H9 (cell line): ENCODE results near the gene STX7. TPM values are rescaled to one million over a fixed set of nuclear protein-coding genes. Genes with fewer than 3 reads are reported as not detected.

Experiments
- DNase-seq: peaks from one replicate; pipeline ENCODE4 v3.0.0-alpha.2; 2017
- H2AFZ ChIP-seq: one replicate; pipeline ENCODE4 v1.6.1; 2013; ENCODE audit warnings: mild to moderate bottlenecking, low read length, control low read depth, moderate library complexity
- H2AK5ac ChIP-seq: 2 replicates; pipeline ENCODE4 v1.6.1; 2013; ENCODE audit warnings: low read length, control low read depth, mixed read lengths; ENCODE audit not compliant: insufficient read length
- H2BK120ac ChIP-seq: one replicate; pipeline ENCODE4 v1.6.1; 2013; ENCODE audit warnings: low read depth, mild to moderate bottlenecking, low read length, control low read depth, inconsistent platforms; ENCODE audit not compliant: poor library complexity, severe bottlenecking
- H2BK12ac ChIP-seq: 2 replicates; pipeline ENCODE4 v1.6.1; 2013; ENCODE audit warnings: low read length, control low read depth, mixed read lengths, low read depth; ENCODE audit not compliant: insufficient read length
- H2BK15ac ChIP-seq: 2 replicates; pipeline ENCODE4 v1.6.1; 2013; ENCODE audit warnings: low read depth, low read length, control low read depth
- H2BK20ac ChIP-seq: one replicate; pipeline ENCODE4 v1.6.1; 2013; ENCODE audit warnings: low read depth, mild to moderate bottlenecking, low read length, control low read depth, inconsistent platforms; ENCODE audit not compliant: poor library complexity, severe bottlenecking
- H2BK5ac ChIP-seq: 2 replicates; pipeline ENCODE4 v1.6.1; 2013; ENCODE audit warnings: low read length, control low read depth, mixed read lengths; ENCODE audit not compliant: insufficient read length
- H3K14ac ChIP-seq: 2 replicates; pipeline ENCODE4 v1.6.1; 2013; ENCODE audit warnings: low read length, control low read depth; ENCODE audit not compliant: insufficient read depth
- H3K18ac ChIP-seq: 2 replicates; pipeline ENCODE4 v1.6.1; 2013; ENCODE audit warnings: low read depth, mild to moderate bottlenecking, mixed read lengths, low read length, control low read depth; ENCODE audit not compliant: insufficient read length
- H3K23ac ChIP-seq: 2 replicates; pipeline ENCODE4 v1.6.1; 2013; ENCODE audit warnings: low read length, control low read depth, mixed read lengths, low read depth; ENCODE audit not compliant: insufficient read length
- H3K23me2 ChIP-seq: 2 replicates; pipeline ENCODE4 v1.6.1; 2013; ENCODE audit warnings: low read depth, mild to moderate bottlenecking, mixed read lengths, low read length, control low read depth; ENCODE audit not compliant: insufficient read length, poor library complexity, severe bottlenecking
- H3K27ac ChIP-seq: 2 replicates; pipeline ENCODE4 v1.5.1; 2013; ENCODE audit warnings: low read length, control low read depth, mixed read lengths, low read depth; ENCODE audit not compliant: insufficient read length
- H3K27me3 ChIP-seq: 2 replicates; pipeline ENCODE4 v1.6.1; 2013; ENCODE audit warnings: low read length, control low read depth, inconsistent platforms; ENCODE audit not compliant: insufficient read depth
- H3K4ac ChIP-seq: 2 replicates; pipeline ENCODE4 v1.6.1; 2013; ENCODE audit warnings: low read depth, mild to moderate bottlenecking, control low read depth, inconsistent platforms, low read length, moderate library complexity
- H3K4me1 ChIP-seq: 2 replicates; pipeline ENCODE4 v1.6.1; 2013; ENCODE audit warnings: low read length, control low read depth, inconsistent platforms; ENCODE audit not compliant: insufficient read depth
- H3K4me2 ChIP-seq: 2 replicates; pipeline ENCODE4 v1.6.1; 2013; ENCODE audit warnings: low read length, control low read depth, mixed read lengths; ENCODE audit not compliant: insufficient read length, insufficient read depth
- H3K56ac ChIP-seq: 2 replicates; pipeline ENCODE4 v1.6.1; 2013; ENCODE audit warnings: low read depth, mild to moderate bottlenecking, mixed read lengths, low read length, control low read depth; ENCODE audit not compliant: insufficient read length
- H3K79me1 ChIP-seq: 2 replicates; pipeline ENCODE4 v1.6.1; 2013; ENCODE audit warnings: low read depth, mild to moderate bottlenecking, moderate library complexity, low read length, control low read depth, inconsistent platforms; ENCODE audit not compliant: insufficient read depth, poor library complexity, severe bottlenecking
- H3K79me2 ChIP-seq: 2 replicates; pipeline ENCODE4 v1.6.1; 2013; ENCODE audit warnings: low read length, control low read depth, inconsistent platforms; ENCODE audit not compliant: insufficient read depth
- H3K9ac ChIP-seq: 2 replicates; pipeline ENCODE4 v1.6.1; 2013; ENCODE audit warnings: low read length, control low read depth, mixed read lengths; ENCODE audit not compliant: insufficient read length; ENCODE audit errors: extremely low read depth
- H3K9me3 ChIP-seq: one replicate; pipeline ENCODE4 v1.6.1; 2013; ENCODE audit warnings: low read depth, low read length, inconsistent platforms; ENCODE audit not compliant: control insufficient read depth
- H3T11ph ChIP-seq: one replicate; pipeline ENCODE4 v1.6.1; 2013; ENCODE audit warnings: mild to moderate bottlenecking, low read length, control low read depth, inconsistent platforms
- H4K20me1 ChIP-seq: one replicate; pipeline ENCODE4 v1.6.1; 2013; ENCODE audit not compliant: control insufficient read depth, insufficient read length, insufficient read depth
- H4K5ac ChIP-seq: 2 replicates; pipeline ENCODE4 v1.6.1; 2013; ENCODE audit warnings: low read depth, mild to moderate bottlenecking, mixed read lengths, low read length, control low read depth; ENCODE audit not compliant: insufficient read length
- H4K8ac ChIP-seq: replicated peaks from 2 replicates; pipeline ENCODE4 v1.6.1; 2013; ENCODE audit warnings: low read length, control low read depth, mixed read lengths, low read depth; ENCODE audit not compliant: insufficient read length
- H4K91ac ChIP-seq: 2 replicates; pipeline ENCODE4 v1.6.1; 2013; ENCODE audit warnings: low read depth, mild to moderate bottlenecking, moderate library complexity, mixed read lengths, low read length, control low read depth; ENCODE audit not compliant: insufficient read length
- H3K27ac Mint-ChIP-seq, 3 experiments: 2 replicates in 2 of 3; 3 replicates in 1 of 3; pipeline ENCODE4 v1.8.0; 2020 to 2021; ENCODE audit warnings: mixed read lengths in 3 of 3, mild to moderate bottlenecking in 1 of 3, moderate library complexity in 1 of 3
- H3K27me3 Mint-ChIP-seq: 2 replicates; pipeline ENCODE4 v1.8.0; 2021; ENCODE audit warnings: low read depth, mild to moderate bottlenecking, moderate library complexity, mixed read lengths
- H3K36me3 Mint-ChIP-seq, 3 experiments: 2 replicates in 2 of 3; 3 replicates in 1 of 3; pipeline ENCODE4 v1.8.0; 2020 to 2021; ENCODE audit warnings: low read depth in 3 of 3, mixed read lengths in 3 of 3; ENCODE audit not compliant: insufficient read depth in 1 of 3
- H3K4me1 Mint-ChIP-seq, 2 experiments: 2 replicates each; pipeline ENCODE4 v1.8.0; 2020; ENCODE audit warnings: mixed read lengths in 2 of 2
- H3K4me3 Mint-ChIP-seq, 2 experiments: 2 replicates in 1 of 2; 3 replicates in 1 of 2; pipeline ENCODE4 v1.8.0; 2020 to 2021; ENCODE audit warnings: mild to moderate bottlenecking in 2 of 2, mixed read lengths in 2 of 2, moderate library complexity in 1 of 2
- H3K9me3 Mint-ChIP-seq, 2 experiments: 2 replicates in 1 of 2; 3 replicates in 1 of 2; pipeline ENCODE4 v1.8.0; 2020; ENCODE audit warnings: mild to moderate bottlenecking in 2 of 2, mixed read lengths in 2 of 2, moderate library complexity in 1 of 2
- CTCF ChIP-seq: fragments of 200-600 bp; sonication (generic); conservative IDR thresholded peaks from 3 replicates; pipeline ENCODE4 v1.8.0; 2021; ENCODE audit warnings: antibody characterized with exemption, mild to moderate bottlenecking
- WGBS: extraction: QIAGEN DNeasy Blood & Tissue Kit; methylation state at CpG from one replicate; pipeline ENCODE4 v1.1.7; 2013; ENCODE audit warnings: missing lambda C conversion rate, low lambda C conversion rate, mixed read lengths; ENCODE audit not compliant: insufficient read length; ENCODE audit errors: extremely low coverage; 5-methylcytosine and 5-hydroxymethylcytosine counted together
- total RNA-seq: library from RNA; stranded (reverse); gene quantifications from 2 replicates; pipeline ENCODE4 v1.2.1, GENCODE V29; 2021

The STX7 gene
- total RNA-seq, 1 experiment from 2014 or later, result 30.0 TPM

- peak within 1 kb of the TSS; percentile 4 for H3K9ac ChIP-seq
- no peaks in the 10 kb centered on the region for H3K79me2 ChIP-seq
- H3K23ac ChIP-seq, result no peak within 1 kb of the TSS
- peak within 1 kb of the TSS; percentile 63 for H2AFZ ChIP-seq
- H2BK120ac ChIP-seq, result no peak within 1 kb of the TSS
- no peak within 1 kb of the TSS for H4K8ac ChIP-seq
- WGBS, result no CpG with 5 or more reads among the region's 87 CpGs
- H3K23me2 ChIP-seq, result peaks cover 12% of the 10 kb centered on the region
- TF ChIP-seq CTCF, result no peak; the same call in 2 of the 3 replicates
- no peaks in the 10 kb centered on the region for H4K20me1 ChIP-seq
- peaks cover 78% of the 10 kb centered on the region for H3K27me3 Mint-ChIP-seq
- H3K9me3 Mint-ChIP-seq, result no peaks in the 10 kb centered on the region
- no peak within 1 kb of the TSS for H2BK15ac ChIP-seq
- H3K27ac Mint-ChIP-seq, result no peak within 1 kb of the TSS
- H3K9me3 ChIP-seq, result no peaks in the 10 kb centered on the region
- H2BK12ac ChIP-seq, result no peak within 1 kb of the TSS
- no peak within 1 kb of the TSS for H4K5ac ChIP-seq
- H3K4me3 Mint-ChIP-seq, result peak within 1 kb of the TSS; percentile 75 to 88
- DNase-seq, result peak; percentile 59
- no peaks in the 10 kb centered on the region for H3K79me1 ChIP-seq
- H3K27ac ChIP-seq, result no peak within 1 kb of the TSS
- H3K27me3 ChIP-seq, result peaks cover 21% of the 10 kb centered on the region
- H2BK20ac ChIP-seq, result no peak within 1 kb of the TSS
- no peaks in the 10 kb centered on the region; the same call in 1 of the 2 replicates for H3K4me1 ChIP-seq
- no peak within 1 kb of the TSS for H2AK5ac ChIP-seq
- H3K18ac ChIP-seq, result peak within 1 kb of the TSS; percentile 86
- H4K91ac ChIP-seq, result no peak within 1 kb of the TSS
- H3T11ph ChIP-seq, result no peak within 1 kb of the TSS
- H3K4ac ChIP-seq, result no peak within 1 kb of the TSS
- H3K14ac ChIP-seq, result peak within 1 kb of the TSS; percentile 90
- peak within 1 kb of the TSS; percentile 98 for H3K4me2 ChIP-seq
- no peak within 1 kb of the TSS for H3K56ac ChIP-seq
- no peaks in the 10 kb centered on the region for H3K36me3 Mint-ChIP-seq
- no peak within 1 kb of the TSS for H2BK5ac ChIP-seq
- peaks cover 8 to 20% of the 10 kb centered on the region in 2 experiments; a peak in 2 of 4 replicates for H3K4me1 Mint-ChIP-seq
Measured at GRCh38 chr6:132400883-132401617, 111.9 kb downstream of the STX7 start, which contains the start of gene MOXD1. Gene MOXD1 (minus strand): TSS chr6:132401475. CDS start chr6:132401426, 49 bp downstream.
